ENCODE data around the gene PDE8A. TPM values are rescaled to one million over a fixed set of nuclear protein-coding genes. Genes with fewer than 3 reads are reported as not detected.

The PDE8A gene
- total and polyA plus RNA-seq, 2 donors (not counting 3 experiments of a cell fraction or from before 2014, with no cell fraction given), result 21.3 to 45.7 TPM

DNA sequence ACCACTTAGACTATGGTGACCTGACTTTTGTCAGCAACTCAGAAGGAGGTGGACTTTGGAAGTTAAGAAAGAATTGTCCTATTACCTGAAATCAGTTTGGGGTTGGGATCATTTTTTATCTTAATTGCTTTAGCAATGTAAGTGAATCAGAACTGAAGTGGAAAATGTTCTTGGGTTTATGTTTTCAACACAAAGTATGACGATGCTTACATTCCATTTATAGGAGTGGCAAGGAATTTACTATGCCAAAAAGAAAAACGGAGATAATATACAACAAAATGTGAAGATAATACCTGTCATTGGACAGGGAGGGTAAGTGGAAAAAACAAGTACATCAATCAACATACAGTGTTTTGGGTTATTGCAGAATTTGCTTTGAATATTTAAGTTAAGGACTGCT lies 116.1 kb downstream of the PDE8A start:
- no peak overlapping the region for H3K9ac ChIP-seq (replicated peaks; ENCODE audit: extremely low read depth, insufficient read depth, low read length)
- H3K27me3 ChIP-seq (ENCODE audit: control insufficient read depth in 2 of 2, insufficient read depth in 2 of 2, low read length in 2 of 2), result no peaks in the 10 kb centered on the region
- FAIRE-seq (no peak), DNase-seq (ENCODE audit: low read depth, low spot score) (no peak)
- H3K9me3 ChIP-seq (replicated peaks; ENCODE audit: control insufficient read depth, insufficient read depth, low read length), result no peaks in the 10 kb centered on the region
- no peaks in the 10 kb centered on the region for H3K4me1 ChIP-seq (ENCODE audit: control insufficient read depth, extremely low read depth, insufficient read depth, low read length)
- no peaks in the 10 kb centered on the region for H3K79me2 ChIP-seq (ENCODE audit: control insufficient read depth, insufficient read depth, low read length)
- H3K36me3 ChIP-seq (ENCODE audit: control insufficient read depth in 2 of 2, extremely low read depth in 1 of 2, insufficient read depth in 2 of 2, low read length in 2 of 2), result no peaks in the 10 kb centered on the region
- no peak overlapping the region for H2AFZ ChIP-seq (ENCODE audit: low read depth, low read length)
- no peak overlapping the region for H3K27ac ChIP-seq (ENCODE audit: insufficient read depth, low read depth, low read length)
- no peaks in the 10 kb centered on the region for H4K20me1 ChIP-seq (replicated peaks; ENCODE audit: control insufficient read depth, extremely low read depth, insufficient read depth, low read length)
- H3K9me1 ChIP-seq (replicated peaks; ENCODE audit: control insufficient read depth, extremely low read depth, insufficient read depth, low read length), result no peaks in the 10 kb centered on the region
- H3K4me2 ChIP-seq (ENCODE audit: insufficient read depth, low read length), result no peak overlapping the region
- ChIA-PET POLR2A (no interaction called here), CTCF (no interaction called here)
- intact Hi-C loops (cut with micrococcal nuclease) (no loop called here), dilution Hi-C loops (cut with MboI; ENCODE audit: extremely low pct_ligation_motif_present, low sequenced_read_pairs) (no loop called here)
- no peak for TF ChIP-seq MYC (IDR thresholded peaks at IDR 0.05; ENCODE audit: low read depth, low read length)
- TF ChIP-seq JUN (IDR thresholded peaks at IDR 0.05; ENCODE audit: borderline replicate concordance, insufficient read depth, insufficient read length, low read depth), result no peak
- TF ChIP-seq POLR2A (IDR thresholded peaks at IDR 0.05; ENCODE audit: low read depth, low read length), result no peak
- BruUV-seq (replicated peaks), result no TSS peak
- H3K4me3 ChIP-seq (replicated peaks in 1 of 3; ENCODE audit: insufficient read depth in 1 of 3, low read depth in 1 of 3, low read length in 3 of 3), result no peak overlapping the region

DNA sequence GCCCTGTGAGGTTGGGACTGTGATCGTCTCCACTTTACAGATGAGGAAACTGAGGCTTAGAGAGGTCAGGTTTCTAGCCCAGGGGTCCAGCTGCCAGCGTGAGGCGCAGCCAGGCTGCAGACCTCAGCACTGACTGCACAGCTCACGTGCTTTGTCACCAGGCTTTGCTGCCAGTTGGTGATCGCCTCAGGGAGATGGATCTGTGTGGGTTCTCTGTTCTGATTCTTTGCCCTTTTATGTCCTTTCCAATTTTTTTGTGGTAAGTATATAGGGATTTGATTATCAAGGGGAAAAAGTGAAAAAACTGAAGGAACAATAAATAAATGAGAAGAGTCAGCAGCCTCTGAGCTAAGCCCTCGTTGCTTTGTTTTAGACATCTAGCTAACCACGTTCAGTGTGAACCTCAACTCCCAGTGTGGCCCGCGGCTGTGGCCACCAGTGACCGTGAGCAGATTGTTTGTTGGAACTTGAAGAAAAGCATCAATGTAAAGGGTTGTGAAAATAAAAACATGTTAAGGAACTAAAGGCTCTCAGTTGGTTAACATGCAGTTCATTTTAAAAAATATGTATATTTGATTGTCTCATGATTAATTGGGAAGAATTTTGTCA lies 117.6 kb downstream of the PDE8A start:
- Histone ChIP-seq H3K36me3 (ENCODE audit: control insufficient read depth in 2 of 2, extremely low read depth in 1 of 2, insufficient read depth in 2 of 2, low read length in 2 of 2) (no peaks in the 10 kb centered on the region), H3K27ac (ENCODE audit: insufficient read depth, low read depth, low read length) (no peak overlapping the region), H3K9me1 (replicated peaks; ENCODE audit: control insufficient read depth, extremely low read depth, insufficient read depth, low read length) (no peaks in the 10 kb centered on the region), H2AFZ (ENCODE audit: low read depth, low read length) (no peak overlapping the region), H3K4me3 (replicated peaks in 1 of 3; ENCODE audit: insufficient read depth in 1 of 3, low read depth in 1 of 3, low read length in 3 of 3) (no peak overlapping the region), H3K27me3 (ENCODE audit: control insufficient read depth in 2 of 2, insufficient read depth in 2 of 2, low read length in 2 of 2) (no peaks in the 10 kb centered on the region), H3K9ac (replicated peaks; ENCODE audit: extremely low read depth, insufficient read depth, low read length) (no peak overlapping the region), H3K4me2 (ENCODE audit: insufficient read depth, low read length) (no peak overlapping the region), H4K20me1 (replicated peaks; ENCODE audit: control insufficient read depth, extremely low read depth, insufficient read depth, low read length) (no peaks in the 10 kb centered on the region), H3K79me2 (ENCODE audit: control insufficient read depth, insufficient read depth, low read length) (no peaks in the 10 kb centered on the region), H3K4me1 (ENCODE audit: control insufficient read depth, extremely low read depth, insufficient read depth, low read length) (no peaks in the 10 kb centered on the region), H3K9me3 (replicated peaks; ENCODE audit: control insufficient read depth, insufficient read depth, low read length) (no peaks in the 10 kb centered on the region)
- DNase-seq (ENCODE audit: low read depth, low spot score) (no peak), FAIRE-seq (no peak)
- TF ChIP-seq EZH2 (IDR thresholded peaks at IDR 0.05; ENCODE audit: borderline replicate concordance, low read depth, low read length, severe bottlenecking) (no peak), POLR2AphosphoS5 (IDR thresholded peaks at IDR 0.05; ENCODE audit: insufficient read depth, low read depth, low read length) (no peak), POLR2A (IDR thresholded peaks at IDR 0.05; ENCODE audit: low read depth, low read length) (no peak), MYC (IDR thresholded peaks at IDR 0.05; ENCODE audit: low read depth, low read length) (no peak), JUN (IDR thresholded peaks at IDR 0.05; ENCODE audit: borderline replicate concordance, insufficient read depth, insufficient read length, low read depth) (no peak)
- CTCF ChIA-PET, result interaction anchor here (1.2 kb wide), 1 partner anchor 12 kb away, joined by 3 read pairs; no protein-coding TSS in a partner anchor
- no TSS peak for BruUV-seq (replicated peaks)
- POLR2A ChIA-PET, result no interaction called here
- intact Hi-C loops (cut with micrococcal nuclease), result no loop called here
- dilution Hi-C loops (cut with MboI; ENCODE audit: extremely low pct_ligation_motif_present, low sequenced_read_pairs), result no loop called here
